HepG2 (cell line): ENCODE measurements around the gene GOLGA3. TPM values are rescaled to one million over a fixed set of nuclear protein-coding genes. Genes with fewer than 3 reads are reported as not detected.
A peak's percentile ranks its signal among the peaks of the same experiment; 100 is the strongest.

Experiments
- ATAC-seq: fragments of 200-7000 bp; cut with Tn5 transposase; 3 replicates; pipeline ENCODE4 v1.9.1; 2020; ENCODE audit warnings: mild to moderate bottlenecking, moderate library complexity
- BruUV-seq: library from RNA; stranded (reverse); fragments of 400-500 nt; replicated peaks from 2 replicates; lab custom pipeline; 2021; lab: Mats Ljungman, UMichigan
- CTCF ChIA-PET: fragments of 300-600 bp; formaldehyde crosslinking; extraction: SDS; loops from one replicate; lab custom pipeline; 2021; ENCODE audit warnings: low total read pairs, inconsistent platforms, low intra/inter-chr PET ratio; lab: Yijun Ruan, JAX
- POLR2A ChIA-PET: fragments of 350-600 bp; sonication (Branson Sonifier 250); formaldehyde crosslinking; loops from one replicate; lab custom pipeline; 2020; ENCODE audit warnings: antibody characterized with exemption, inconsistent platforms; lab: Yijun Ruan, JAX
- DNase-seq: peaks from one replicate; pipeline ENCODE4 v3.0.0-alpha.2; 2015; ENCODE audit warnings: low spot score
- FAIRE-seq: peaks from 3 replicates; lab custom pipeline; 2011; peaks lifted over from hg19 to GRCh38; lab: Jason Lieb, UNC
- H2AFZ ChIP-seq: one replicate; pipeline ENCODE4 v1.6.1; 2011; ENCODE audit warnings: low read length, inconsistent platforms
- H3K27ac ChIP-seq: fragments of 300-600 bp; 3 replicates; pipeline ENCODE4 v1.8.0; 2011; ENCODE audit warnings: mixed run types, mild to moderate bottlenecking, mixed read lengths, low read length, inconsistent platforms; ENCODE audit not compliant: insufficient read depth; ENCODE audit errors: extremely low read length
- H3K27me3 ChIP-seq, 2 experiments: fragments of 200-600 bp in 1 of 2; 2 replicates in 1 of 2; 3 replicates in 1 of 2; pipeline versions ENCODE4 v1.6.0 to v1.8.0; 2011; ENCODE audit warnings: low read length in 2 of 2, mild to moderate bottlenecking in 2 of 2, moderate library complexity in 2 of 2, inconsistent platforms in 1 of 2; ENCODE audit not compliant: insufficient read depth in 2 of 2, control insufficient read depth in 1 of 2
- H3K36me3 ChIP-seq, 2 experiments: fragments of 200-600 bp in 1 of 2; replicated peaks in 1 of 2; 2 replicates in 1 of 2; 3 replicates in 1 of 2; pipeline versions ENCODE4 v1.5.1 to v1.8.0; 2011; ENCODE audit warnings: low read length in 2 of 2, inconsistent platforms in 1 of 2; ENCODE audit not compliant: insufficient read depth in 2 of 2, control insufficient read depth in 1 of 2
- H3K4me1 ChIP-seq: 2 replicates; pipeline ENCODE4 v1.5.1; 2012; ENCODE audit warnings: low read length, inconsistent platforms; ENCODE audit not compliant: insufficient read depth
- H3K4me2 ChIP-seq: 2 replicates; pipeline ENCODE4 v1.6.0; 2011; ENCODE audit warnings: low read depth, low read length, inconsistent platforms
- H3K4me3 ChIP-seq, 3 experiments: fragments of 200-600 bp in 1 of 3; sonication (generic), shearing (Covaris generic) in 1 of 3; replicated peaks in 1 of 3; 2 replicates each; pipeline ENCODE4 v1.5.1; 2011 to 2016; ENCODE audit warnings: low read length in 3 of 3, inconsistent platforms in 2 of 3, low read depth in 2 of 3, mild to moderate bottlenecking in 2 of 3, control low read depth in 1 of 3, mixed read lengths in 1 of 3; ENCODE audit not compliant: insufficient read depth in 1 of 3
- H3K79me2 ChIP-seq: one replicate; pipeline ENCODE4 v1.6.1; 2011; ENCODE audit warnings: low read length, inconsistent platforms; ENCODE audit not compliant: insufficient read depth
- H3K9ac ChIP-seq: 2 replicates; pipeline ENCODE4 v1.6.0; 2011; ENCODE audit warnings: mild to moderate bottlenecking, low read depth, low read length, inconsistent platforms; ENCODE audit not compliant: insufficient read depth
- H3K9me3 ChIP-seq: 2 replicates; pipeline ENCODE4 v1.5.1; 2012; ENCODE audit warnings: mild to moderate bottlenecking, low read length
- H4K20me1 ChIP-seq: 2 replicates; pipeline ENCODE4 v1.6.0; 2011; ENCODE audit warnings: inconsistent platforms, mild to moderate bottlenecking, low read length, moderate library complexity; ENCODE audit not compliant: insufficient read depth
- AGO2 ChIP-seq: fragments of 200-400 bp; formaldehyde crosslinking; optimal IDR thresholded peaks from 2 replicates; pipeline ENCODE3; 2017; ENCODE audit warnings: mild to moderate bottlenecking, low read depth, low read length, moderate library complexity
- GATAD2A ChIP-seq: IDR thresholded peaks from 2 replicates; pipeline ENCODE4 v1.6.1; 2016
- HCFC1 ChIP-seq: fragments of 150-350 bp; IDR thresholded peaks from 2 replicates; pipeline ENCODE4 v1.6.1; 2014; ENCODE audit warnings: low read depth, low read length
- NFIC ChIP-seq: IDR thresholded peaks from 2 replicates; pipeline ENCODE4 v1.6.1; 2012; ENCODE audit warnings: mild to moderate bottlenecking, low read length, inconsistent platforms
- POLR2AphosphoS2 ChIP-seq: IDR thresholded peaks from 2 replicates; pipeline ENCODE4 v1.6.1; 2011; ENCODE audit warnings: low read depth, low read length, improper control_type of control experiment
- RFX5 ChIP-seq: IDR thresholded peaks from 2 replicates; pipeline ENCODE4 v1.6.1; 2011; ENCODE audit warnings: low read depth, low read length, improper control_type of control experiment
- TBL1XR1 ChIP-seq: fragments of 150-350 bp; IDR thresholded peaks from 2 replicates; pipeline ENCODE4 v1.6.1; 2014; ENCODE audit warnings: borderline replicate concordance, low read length; ENCODE audit not compliant: partially characterized antibody
- TFDP2 ChIP-seq: sonication (generic); formaldehyde crosslinking; IDR thresholded peaks from 2 replicates; pipeline ENCODE4 v1.4.0; 2020; ENCODE audit warnings: missing genetic modification reagents
- YY1 ChIP-seq: IDR thresholded peaks from 2 replicates; pipeline ENCODE4 v1.6.1; 2011; ENCODE audit warnings: low read length, low read depth, moderate library complexity, mild to moderate bottlenecking; ENCODE audit not compliant: insufficient read depth, insufficient replicate concordance
- ZFP36L1 ChIP-seq: sonication (generic); formaldehyde crosslinking; IDR thresholded peaks from 2 replicates; pipeline ENCODE4 v1.8.0; 2022; ENCODE audit warnings: mild to moderate bottlenecking, missing genetic modification reagents, moderate library complexity
- ZNF460 ChIP-seq: sonication (generic); formaldehyde crosslinking; IDR thresholded peaks from 2 replicates; pipeline ENCODE4 v1.5.1; 2020; ENCODE audit warnings: missing genetic modification reagents, mild to moderate bottlenecking, borderline replicate concordance
- ZNF629 ChIP-seq: sonication (generic); formaldehyde crosslinking; conservative IDR thresholded peaks from 2 replicates; pipeline ENCODE4 v1.5.0; 2020; ENCODE audit warnings: missing genetic modification reagents
- ZNF749 ChIP-seq: sonication (generic); formaldehyde crosslinking; IDR thresholded peaks from 2 replicates; pipeline ENCODE4 v1.8.0; 2022; ENCODE audit warnings: mild to moderate bottlenecking, missing genetic modification reagents, moderate library complexity, borderline replicate concordance
- ZNF841 ChIP-seq: sonication (generic); formaldehyde crosslinking; IDR thresholded peaks from 2 replicates; pipeline ENCODE4 v1.8.1; 2023; ENCODE audit warnings: missing genetic modification reagents, borderline replicate concordance
- WGBS: methylation state at CpG from one replicate; pipeline ENCODE4 v1.1.6; 2017; ENCODE audit warnings: low lambda C conversion rate; 5-methylcytosine and 5-hydroxymethylcytosine counted together
- in situ Hi-C: cut with HindIII; loops from 2 replicates; pipeline ENCODE4 v1.10.0; 2017; ENCODE audit warnings: low pct_unique_long_range_greater_than_20kb; ENCODE audit not compliant: extremely low pct_ligation_motif_present
- intact Hi-C: fragments of 100-400 bp; cut with micrococcal nuclease; formaldehyde crosslinking; loops from one replicate; pipeline ENCODE4 v1.10.0; 2022; ENCODE audit not compliant: unreplicated experiment
- polyA plus RNA-seq, 8 experiments: library from polyadenylated mRNA; depleted of rRNA in 3 of 8; stranded (reverse) in 7 of 8; unstranded in 1 of 8; fragments of >200 nt; fragmentation: Illumina TruSeq in 4 of 8; extraction: Trizol in 4 of 8; gene quantifications; 2 replicates each; pipeline versions ENCODE4 v1.2.1 to v1.2.3, GENCODE V29; 2011 to 2016; ENCODE audit warnings: low read depth in 4 of 8, missing spikeins in 1 of 8, mixed read lengths in 1 of 8; ENCODE audit not compliant: insufficient read depth in 1 of 8
- total RNA-seq, 5 experiments: library from RNA; depleted of rRNA; stranded (reverse); fragments of >200 nt; fragmentation: Illumina TruSeq; extraction: Trizol; gene quantifications; 2 replicates each; pipeline ENCODE4 v1.2.3, GENCODE V29; 2016; ENCODE audit warnings: low read depth in 1 of 5

GOLGA3 gene
- total and polyA plus RNA-seq, 2 of the 13 experiments (the other 11 are each of a cell fraction or from before 2014, with no cell fraction given) = 22.0 to 43.0 TPM

- in situ Hi-C loops = no loop called here
- H3K9me3 ChIP-seq = no peaks in the 10 kb centered on the region
- TF ChIP-seq ZNF841 = no peak
- TF ChIP-seq AGO2 = peak; percentile 16
- TF ChIP-seq NFIC = no peak
- no peak for TF ChIP-seq YY1
- no peak for TF ChIP-seq ZNF749 (CRISPR knock-in tag)
- TF ChIP-seq, all 625 proteins: peak for 1
- no TSS peak for BruUV-seq
- WGBS = 100% methylated on average over 5 of the region's 15 CpGs
- peaks cover 43 to 79% of the 10 kb centered on the region in 2 experiments for H3K36me3 ChIP-seq
- ChIA-PET POLR2A (no interaction called here), CTCF (no interaction called here)
- ATAC-seq (no peak; the same call in 2 of the 3 replicates), DNase-seq (no peak), FAIRE-seq (no peak)
- H3K9ac ChIP-seq = no peak overlapping the region
- intact Hi-C loops = no loop called here
- H4K20me1 ChIP-seq = peaks cover under 1% of the 10 kb centered on the region; the same call in 1 of the 2 replicates
- no peaks in the 10 kb centered on the region for H3K27me3 ChIP-seq
- H3K79me2 ChIP-seq = no peaks in the 10 kb centered on the region
- H3K4me2 ChIP-seq = no peak overlapping the region
- no peak overlapping the region for H3K27ac ChIP-seq
- no peak overlapping the region for H2AFZ ChIP-seq
- H3K4me1 ChIP-seq = no peaks in the 10 kb centered on the region
- H3K4me3 ChIP-seq = no peak overlapping the region
These were observed 29.8 kb downstream of the GOLGA3 start for GRCh38 chr12:132798836-132799235.

- no peaks in the 10 kb centered on the region for H3K9me3 ChIP-seq
- FAIRE-seq (no peak), ATAC-seq (no peak), DNase-seq (no peak)
- no peak overlapping the region for H3K4me2 ChIP-seq
- H4K20me1 ChIP-seq = no peaks in the 10 kb centered on the region; the same call in 1 of the 2 replicates
- H3K9ac ChIP-seq = no peak overlapping the region
- 98% methylated on average over 24 of the region's 24 CpGs for WGBS
- ChIA-PET POLR2A (no interaction called here), CTCF (no interaction called here)
- no peaks in the 10 kb centered on the region for H3K27me3 ChIP-seq
- no peak overlapping the region for H3K27ac ChIP-seq
- no peaks in the 10 kb centered on the region for H3K4me1 ChIP-seq
- in situ Hi-C loops = no loop called here
- H3K4me3 ChIP-seq = no peak overlapping the region
- intact Hi-C loops = no loop called here
- H3K79me2 ChIP-seq = no peaks in the 10 kb centered on the region
- H3K36me3 ChIP-seq = peaks cover 43 to 74% of the 10 kb centered on the region in 2 experiments; a peak in 4 of 5 replicates
- TF ChIP-seq ZFP36L1 (CRISPR knock-in tag) = no peak
- no peak for TF ChIP-seq ZNF629 (CRISPR knock-in tag)
- no peak for TF ChIP-seq GATAD2A (CRISPR knock-in tag)
- TF ChIP-seq POLR2AphosphoS2 = no peak
- no peak for TF ChIP-seq RFX5
- TF ChIP-seq ZNF460 (CRISPR knock-in tag) = no peak
- TF ChIP-seq NFIC = no peak
- no peak for TF ChIP-seq HCFC1
- no peak for TF ChIP-seq TBL1XR1
- TF ChIP-seq TFDP2 (CRISPR knock-in tag) = no peak
- H2AFZ ChIP-seq = no peak overlapping the region
- BruUV-seq = no TSS peak
These were observed 30.7 kb downstream of the GOLGA3 start for GRCh38 chr12:132797820-132798570.
